Measurements from ENCODE around the gene GNL1. TPM values are rescaled to one million over a fixed set of nuclear protein-coding genes. Genes with fewer than 3 reads are reported as not detected.
"Not testable (repeated sequence)": the region's sequence is repeated elsewhere in the genome, so short reads cannot be mapped to it uniquely, and the experiment has no call there.

GNL1 gene
- total and polyA plus RNA-seq, 9 of the 15 experiments (the other 6 are each of a cell fraction or from before 2014, with no cell fraction given): 0.73 to 112 (median 58.0) TPM

- H3K36me3 ChIP-seq (ENCODE audit: control insufficient read depth, insufficient read depth, low read length); H3K27me3 ChIP-seq (ENCODE audit: control insufficient read depth in 2 of 2, insufficient read depth in 2 of 2, low read length in 2 of 2); ATAC-seq; H3K27ac ChIP-seq (ENCODE audit: extremely low read depth, low read depth, low read length); H3K9ac ChIP-seq (ENCODE audit: insufficient read depth in 1 of 2, low read depth in 2 of 2, low read length in 2 of 2); H3K4me2 ChIP-seq (ENCODE audit: insufficient read depth, low read length); POLR2A ChIA-PET; H3K79me2 ChIP-seq (ENCODE audit: control insufficient read depth, insufficient read depth, low read length); FAIRE-seq; H4K20me1 ChIP-seq (replicated peaks; ENCODE audit: control insufficient read depth, insufficient read depth, low read length); H2AFZ ChIP-seq (ENCODE audit: low read depth, low read length); H3K9me3 ChIP-seq (replicated peaks; ENCODE audit: control insufficient read depth, insufficient read depth, low read depth, low read length); CTCF ChIA-PET (ENCODE audit: low intra/inter-chr PET ratio); H3K4me3 ChIP-seq; H3K9me1 ChIP-seq (ENCODE audit: control insufficient read depth, insufficient read depth, low read length); BruUV-seq (replicated peaks); in situ Hi-C loops (cut with MboI); intact Hi-C loops (cut with micrococcal nuclease); DNase-seq (ENCODE audit: extremely low read depth in 1 of 4, low spot score in 3 of 4): not testable (repeated sequence)
- H3K4me1 ChIP-seq (replicated peaks in 1 of 2; ENCODE audit: control insufficient read depth in 2 of 2, insufficient read depth in 2 of 2, low read length in 2 of 2): peaks cover 16 to 29% of the 10 kb centered on the region in 2 experiments
- 91% methylated on average over 10 of the region's 37 CpGs for WGBS (ENCODE audit: insufficient coverage, low coverage, missing lambda C conversion rate)
- TF ChIP-seq, protein P1, sequence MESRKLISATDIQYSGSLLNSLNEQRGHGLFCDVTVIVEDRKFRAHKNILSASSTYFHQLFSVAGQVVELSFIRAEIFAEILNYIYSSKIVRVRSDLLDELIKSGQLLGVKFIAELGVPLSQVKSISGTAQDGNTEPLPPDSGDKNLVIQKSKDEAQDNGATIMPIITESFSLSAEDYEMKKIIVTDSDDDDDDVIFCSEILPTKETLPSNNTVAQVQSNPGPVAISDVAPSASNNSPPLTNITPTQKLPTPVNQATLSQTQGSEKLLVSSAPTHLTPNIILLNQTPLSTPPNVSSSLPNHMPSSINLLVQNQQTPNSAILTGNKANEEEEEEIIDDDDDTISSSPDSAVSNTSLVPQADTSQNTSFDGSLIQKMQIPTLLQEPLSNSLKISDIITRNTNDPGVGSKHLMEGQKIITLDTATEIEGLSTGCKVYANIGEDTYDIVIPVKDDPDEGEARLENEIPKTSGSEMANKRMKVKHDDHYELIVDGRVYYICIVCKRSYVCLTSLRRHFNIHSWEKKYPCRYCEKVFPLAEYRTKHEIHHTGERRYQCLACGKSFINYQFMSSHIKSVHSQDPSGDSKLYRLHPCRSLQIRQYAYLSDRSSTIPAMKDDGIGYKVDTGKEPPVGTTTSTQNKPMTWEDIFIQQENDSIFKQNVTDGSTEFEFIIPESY (CRISPR knock-in tag; IDR thresholded peaks at IDR 0.05): 0 out of 2 replicates have a peak, but pooled peaks have one; percentile 19
Observed at GRCh38 chr6:30498705-30499104, 57.6 kb downstream of the GNL1 start.

DNA sequence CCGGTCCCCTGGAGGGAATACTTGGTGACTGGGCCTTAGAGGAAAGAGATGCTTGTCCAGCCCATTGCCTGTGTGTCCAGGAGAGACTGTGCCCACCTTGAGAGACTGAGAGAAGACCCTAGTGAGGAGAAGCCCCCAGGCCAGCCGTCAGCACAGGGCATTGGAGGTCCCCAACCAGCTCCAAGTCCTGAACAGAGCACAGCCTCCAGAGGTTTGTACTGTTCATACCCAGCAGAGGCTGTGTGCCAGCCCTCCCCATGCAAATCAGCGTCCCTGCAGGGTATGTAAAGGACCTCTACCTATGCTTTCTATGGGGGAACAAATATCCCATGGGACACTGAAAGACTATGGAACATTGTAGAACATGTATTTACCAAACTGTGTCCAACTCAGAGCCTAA lies 58.6 kb downstream of the GNL1 start:
- no peak overlapping the region for H3K4me3 ChIP-seq
- no peaks in the 10 kb centered on the region for H4K20me1 ChIP-seq (replicated peaks; ENCODE audit: control insufficient read depth, insufficient read depth, low read length)
- H3K79me2 ChIP-seq (ENCODE audit: control insufficient read depth, insufficient read depth, low read length): no peaks in the 10 kb centered on the region
- in situ Hi-C loops (cut with MboI): no loop called here
- H2AFZ ChIP-seq (ENCODE audit: low read depth, low read length): peak overlapping the region; percentile 63
- no peaks in the 10 kb centered on the region for H3K9me1 ChIP-seq (ENCODE audit: control insufficient read depth, insufficient read depth, low read length)
- no peak overlapping the region for H3K27ac ChIP-seq (ENCODE audit: extremely low read depth, low read depth, low read length)
- H3K9ac ChIP-seq (ENCODE audit: insufficient read depth in 1 of 2, low read depth in 2 of 2, low read length in 2 of 2): 0 out of 4 replicates have a peak overlapping the region, but pooled peaks of 1 of the 2 experiments have one; percentile 53
- TF ChIP-seq NR2F6 (CRISPR knock-in tag; IDR thresholded peaks at IDR 0.05) (no peak), CC2D1A (IDR thresholded peaks at IDR 0.05) (no peak), DPF2 (IDR thresholded peaks at IDR 0.05) (no peak), HDAC3 (IDR thresholded peaks at IDR 0.05; ENCODE audit: borderline replicate concordance, partially characterized antibody) (no peak), ZBED1 (IDR thresholded peaks at IDR 0.05) (no peak), KDM1A (IDR thresholded peaks at IDR 0.05) (no peak), ZNF124 (CRISPR knock-in tag; IDR thresholded peaks at IDR 0.05) (no peak), TFAP4 (CRISPR knock-in tag; IDR thresholded peaks at IDR 0.05; ENCODE audit: borderline replicate concordance) (no peak), TAF9B (IDR thresholded peaks at IDR 0.05; ENCODE audit: partially characterized antibody) (no peak)
- TF ChIP-seq, protein P2, sequence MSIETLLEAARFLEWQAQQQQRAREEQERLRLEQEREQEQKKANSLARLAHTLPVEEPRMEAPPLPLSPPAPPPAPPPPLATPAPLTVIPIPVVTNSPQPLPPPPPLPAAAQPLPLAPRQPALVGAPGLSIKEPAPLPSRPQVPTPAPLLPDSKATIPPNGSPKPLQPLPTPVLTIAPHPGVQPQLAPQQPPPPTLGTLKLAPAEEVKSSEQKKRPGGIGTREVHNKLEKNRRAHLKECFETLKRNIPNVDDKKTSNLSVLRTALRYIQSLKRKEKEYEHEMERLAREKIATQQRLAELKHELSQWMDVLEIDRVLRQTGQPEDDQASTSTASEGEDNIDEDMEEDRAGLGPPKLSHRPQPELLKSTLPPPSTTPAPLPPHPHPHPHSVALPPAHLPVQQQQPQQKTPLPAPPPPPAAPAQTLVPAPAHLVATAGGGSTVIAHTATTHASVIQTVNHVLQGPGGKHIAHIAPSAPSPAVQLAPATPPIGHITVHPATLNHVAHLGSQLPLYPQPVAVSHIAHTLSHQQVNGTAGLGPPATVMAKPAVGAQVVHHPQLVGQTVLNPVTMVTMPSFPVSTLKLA (conservative IDR thresholded peaks at IDR 0.05): no peak
- no peaks in the 10 kb centered on the region for H3K9me3 ChIP-seq (replicated peaks; ENCODE audit: control insufficient read depth, insufficient read depth, low read depth, low read length)
- ATAC-seq (no peak), FAIRE-seq (no peak), DNase-seq (ENCODE audit: extremely low read depth in 1 of 4, low spot score in 3 of 4) (peak in 1 of 4 experiments; percentile 13)
- H3K36me3 ChIP-seq (ENCODE audit: control insufficient read depth, insufficient read depth, low read length): peaks cover under 1% of the 10 kb centered on the region; the same call in 2 of the 3 replicates
- BruUV-seq (replicated peaks): no TSS peak
- intact Hi-C loops (cut with micrococcal nuclease): loop anchor here (2.0 kb wide), 1 partner anchor 35 kb away; no protein-coding TSS in a partner anchor
- H3K4me2 ChIP-seq (ENCODE audit: insufficient read depth, low read length): no peak overlapping the region
- CTCF ChIA-PET (ENCODE audit: low intra/inter-chr PET ratio): no interaction called here
- 68% methylated on average over 3 of the region's 3 CpGs for WGBS (ENCODE audit: insufficient coverage, low coverage, missing lambda C conversion rate)
- no peaks in the 10 kb centered on the region for H3K27me3 ChIP-seq (ENCODE audit: control insufficient read depth in 2 of 2, insufficient read depth in 2 of 2, low read length in 2 of 2)
- POLR2A ChIA-PET: interaction anchor here (2.1 kb wide), 1 partner anchor 117 kb away, joined by 8 read pairs; no protein-coding TSS in a partner anchor
- H3K4me1 ChIP-seq (replicated peaks in 1 of 2; ENCODE audit: control insufficient read depth in 2 of 2, insufficient read depth in 2 of 2, low read length in 2 of 2): peaks cover 17 to 29% of the 10 kb centered on the region in 2 experiments

All from K562 (cell line).